ENCODE data around the gene ZNF653.
"Not testable (repeated sequence)": the region's sequence is repeated elsewhere in the genome, so short reads cannot be mapped to it uniquely, and the experiment has no call there.

The ZNF653 gene

DNA sequence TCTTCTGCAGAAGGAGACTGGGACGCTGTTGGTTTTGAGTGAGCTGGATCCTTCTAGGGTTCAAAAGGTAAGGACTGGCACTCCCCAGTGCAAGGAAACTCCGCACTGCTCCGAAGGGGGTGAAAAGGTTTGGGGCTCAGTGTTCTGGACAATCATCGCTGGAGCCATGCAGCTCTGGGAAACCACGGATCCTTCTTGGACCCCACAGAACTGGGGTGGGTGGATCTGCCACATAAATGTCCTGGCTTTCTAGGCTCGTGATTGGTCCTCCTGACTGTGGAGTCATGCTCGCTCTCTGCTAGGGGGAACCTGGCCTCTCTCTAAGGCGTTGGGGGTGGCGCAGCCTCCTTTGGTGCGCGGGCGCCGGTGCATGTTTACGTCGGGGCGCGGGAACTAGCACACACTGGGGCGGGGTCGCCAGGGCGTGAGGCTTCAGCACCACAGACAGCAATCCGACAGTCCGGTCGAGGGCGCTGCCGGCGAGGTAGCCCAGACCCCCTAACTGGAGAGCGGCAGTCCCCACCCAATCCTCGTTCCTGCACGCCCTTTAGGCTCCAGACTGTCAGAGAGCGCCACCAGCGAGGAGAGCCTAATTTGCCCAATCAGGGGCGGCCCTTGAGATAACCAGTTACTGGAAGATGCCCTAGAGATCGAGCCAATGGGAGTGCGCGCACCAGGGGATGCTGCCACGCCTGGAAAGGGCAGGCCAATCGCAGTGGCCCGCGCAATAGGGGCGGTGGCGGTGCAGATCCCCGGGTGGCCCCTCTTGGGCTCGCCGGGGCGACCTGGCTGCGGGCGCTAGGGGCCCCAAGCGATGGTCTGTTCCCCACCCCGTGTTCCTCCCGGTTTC is 23.9 kb downstream of the ZNF653 start:
- in situ Hi-C loops (cut with MboI; ENCODE audit: low sequenced_read_pairs), result no loop called here

DNA sequence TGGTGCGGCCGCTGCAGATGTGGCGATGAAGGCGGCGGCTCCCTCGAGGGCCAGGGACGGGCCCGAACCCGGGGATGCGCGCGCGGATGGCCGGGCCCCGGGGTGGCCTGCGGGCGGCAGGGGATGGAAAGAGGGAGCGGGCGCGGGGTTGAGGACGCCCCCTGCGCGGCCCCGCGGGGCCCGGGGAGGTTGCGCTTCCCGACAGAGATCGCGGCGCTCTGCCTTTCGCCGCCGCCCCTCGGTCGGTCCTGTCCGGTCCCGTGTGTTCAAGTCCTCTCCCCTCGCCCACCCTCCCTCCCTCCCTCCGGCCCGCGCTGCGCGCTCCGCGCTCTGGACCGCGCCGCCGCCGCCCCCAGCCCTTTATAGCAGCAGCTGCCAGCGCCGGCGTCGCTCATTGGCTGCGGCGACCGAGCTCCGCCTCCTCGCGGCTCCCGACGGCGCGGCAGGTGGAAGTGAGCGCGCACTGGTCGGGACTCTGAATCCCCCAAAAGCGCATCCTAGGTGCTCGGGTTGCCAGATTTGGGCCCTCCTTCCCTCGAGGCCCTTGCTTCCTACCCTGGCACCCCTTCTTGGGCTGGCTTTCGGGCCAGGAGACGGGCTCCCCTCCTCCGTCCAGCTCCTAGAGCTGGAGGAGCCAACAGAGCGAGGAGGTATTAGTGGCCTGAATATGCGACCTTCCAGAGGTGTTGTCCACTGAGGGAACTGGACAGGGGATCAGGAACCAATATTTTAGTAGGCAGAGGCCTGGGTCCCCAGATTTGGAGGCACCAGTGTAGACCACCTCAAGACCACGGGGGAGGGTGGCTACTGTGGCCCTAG is 24.7 kb downstream of the ZNF653 start, which contains the start of gene ELAVL3:
Gene ELAVL3 (minus strand): TSS at position 332 of the 819 bp plus-strand sequence. CDS start 438 bp downstream, outside the sequence.
- in situ Hi-C loops (cut with MboI; ENCODE audit: low sequenced_read_pairs), result no loop called here

DNA sequence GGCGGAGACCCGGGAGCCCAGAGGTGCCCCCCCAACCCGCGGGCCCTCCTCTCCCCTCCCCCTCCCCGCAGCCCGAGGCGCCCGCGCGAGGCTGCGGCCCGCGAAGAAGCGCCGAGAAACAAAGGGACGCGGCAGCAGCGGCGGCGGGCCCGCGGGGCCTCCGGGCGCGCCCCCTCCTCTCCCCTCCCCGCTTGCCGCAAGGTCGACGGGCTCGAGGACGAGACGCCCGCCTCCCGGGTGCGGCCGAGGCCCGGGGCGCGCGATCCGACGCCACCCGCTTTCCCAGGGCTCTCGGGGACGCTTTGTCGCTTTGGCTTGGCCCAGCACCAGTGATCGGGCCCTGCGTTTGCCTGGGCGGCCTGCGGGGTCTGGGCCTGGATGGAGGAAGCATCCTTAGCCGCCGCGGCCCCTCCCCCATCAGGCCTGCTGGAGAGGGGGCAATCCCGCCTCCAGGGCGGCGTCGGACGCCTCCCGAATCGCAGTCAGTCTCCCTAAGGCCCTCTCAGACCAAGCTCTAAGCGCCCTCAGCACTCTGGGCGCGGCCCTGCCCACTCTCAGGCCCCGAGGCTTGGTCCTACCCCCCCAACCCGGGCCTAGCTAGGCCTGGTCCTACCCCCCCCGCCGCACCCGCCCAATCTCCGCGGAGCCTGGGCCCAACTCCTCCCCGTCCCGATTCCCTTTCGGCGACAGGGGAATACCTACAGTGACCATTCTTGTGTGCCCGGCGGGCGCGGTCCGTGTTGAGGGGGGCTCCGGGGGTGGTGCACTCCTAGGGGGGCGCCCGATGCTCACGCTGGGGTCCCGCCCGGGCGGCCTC is 25.5 kb downstream of the ZNF653 start:
- in situ Hi-C loops (cut with MboI; ENCODE audit: low sequenced_read_pairs), result no loop called here

DNA sequence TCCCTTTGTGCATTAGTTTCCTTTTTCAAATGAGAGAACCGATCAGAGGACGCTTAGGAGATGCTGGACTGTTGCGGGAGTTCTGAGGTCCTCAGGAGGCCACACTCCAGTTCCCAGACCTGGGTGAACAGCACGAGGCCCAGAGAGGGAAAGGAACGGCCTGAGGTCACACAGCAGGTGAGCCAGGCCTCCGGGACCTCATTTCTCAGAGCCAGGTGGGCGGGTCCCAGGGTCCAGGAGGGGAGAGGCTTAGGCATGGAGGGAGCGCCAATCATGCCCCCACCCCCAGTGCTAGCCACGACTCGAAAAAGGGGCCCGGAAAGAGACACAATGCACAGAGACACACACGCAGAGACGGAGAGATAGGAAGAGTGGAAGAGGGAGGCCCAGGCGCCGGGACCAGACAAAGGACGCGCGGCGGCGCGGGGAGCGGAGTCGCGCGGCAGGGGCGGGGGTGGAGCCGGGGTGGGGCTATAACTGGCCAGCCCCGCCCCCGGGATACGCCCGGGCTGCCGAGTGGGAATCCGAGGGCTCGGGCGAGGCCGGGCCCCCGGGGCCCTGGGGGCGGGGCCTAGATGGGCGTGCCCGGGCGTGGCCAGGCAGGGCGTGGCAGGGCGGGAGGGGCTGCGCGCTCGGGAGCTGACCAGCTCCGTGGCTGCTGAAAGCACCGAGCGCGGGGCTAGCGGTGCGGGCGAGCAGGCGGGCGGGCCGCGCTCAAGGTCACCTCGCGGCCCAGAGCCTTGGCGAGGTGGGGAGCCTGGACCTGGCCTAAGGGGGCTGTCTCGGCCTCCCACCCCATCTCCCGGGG is 26.3 kb downstream of the ZNF653 start:
- in situ Hi-C loops (cut with MboI; ENCODE audit: low sequenced_read_pairs), result no loop called here

DNA sequence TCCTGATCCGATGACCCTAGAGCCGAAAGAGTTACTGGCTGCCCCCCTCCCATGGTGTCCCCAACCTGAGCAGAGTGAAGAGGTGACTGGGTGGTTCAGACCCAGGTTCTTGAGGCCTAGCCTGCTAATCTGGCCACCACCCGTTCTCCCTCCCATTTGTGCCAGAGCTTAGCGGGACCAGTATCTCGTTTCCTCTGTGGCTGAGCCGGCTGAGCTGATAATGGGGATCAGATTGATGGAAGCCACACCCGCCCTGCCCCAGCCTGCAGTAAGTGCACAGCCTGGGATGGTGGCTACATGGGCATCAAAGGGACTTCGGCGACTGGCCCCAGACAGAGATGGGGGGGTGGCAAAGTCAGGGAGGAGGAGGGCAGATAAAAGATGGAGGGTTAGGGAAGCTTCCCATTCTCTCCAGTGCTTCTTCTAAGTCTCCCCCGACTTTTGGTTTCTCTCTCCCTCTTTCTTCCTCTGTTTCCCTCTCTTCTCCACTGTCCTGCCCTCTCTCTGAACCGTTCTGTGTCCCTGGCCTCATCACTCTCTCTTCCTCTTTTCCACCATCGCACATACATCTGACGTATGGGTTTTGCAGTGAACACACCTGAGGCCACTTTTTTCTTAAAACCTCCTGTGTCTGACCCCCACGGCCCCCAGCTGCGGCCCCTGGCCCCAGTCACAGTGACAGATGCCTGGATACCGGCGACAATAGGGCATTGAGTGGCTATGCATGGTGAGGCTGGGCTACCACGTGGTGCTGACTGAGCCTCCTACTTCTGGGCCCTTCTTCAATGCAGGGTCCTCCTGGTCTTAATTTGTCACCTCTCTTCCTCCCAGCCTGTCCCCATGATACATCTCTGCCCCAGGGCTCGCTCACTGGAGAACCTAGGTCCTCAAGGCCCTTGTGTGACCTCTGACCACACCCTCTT is 27.2 kb downstream of the ZNF653 start:
- in situ Hi-C loops (cut with MboI; ENCODE audit: low sequenced_read_pairs), result no loop called here

DNA sequence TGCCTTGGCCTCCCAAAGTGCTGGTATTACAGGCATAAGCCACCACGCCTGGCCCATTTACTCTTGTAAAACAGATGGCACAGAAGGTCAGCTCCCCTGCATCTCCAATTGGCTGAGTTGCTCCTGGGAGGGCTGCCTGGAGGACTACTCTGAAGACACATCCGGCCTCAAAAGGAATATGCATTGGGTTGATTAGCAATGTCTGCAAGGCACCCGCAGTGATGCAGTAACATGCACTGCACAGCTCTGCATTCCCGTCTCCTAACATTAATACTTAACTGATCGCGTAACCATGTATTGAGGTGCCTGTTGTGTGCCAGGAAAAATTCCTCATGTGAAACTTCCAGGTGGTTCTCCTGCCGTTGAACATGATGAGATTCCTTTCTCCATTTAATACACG is 29.8 kb downstream of the ZNF653 start:
- in situ Hi-C loops (cut with MboI; ENCODE audit: low sequenced_read_pairs), result no loop called here

DNA sequence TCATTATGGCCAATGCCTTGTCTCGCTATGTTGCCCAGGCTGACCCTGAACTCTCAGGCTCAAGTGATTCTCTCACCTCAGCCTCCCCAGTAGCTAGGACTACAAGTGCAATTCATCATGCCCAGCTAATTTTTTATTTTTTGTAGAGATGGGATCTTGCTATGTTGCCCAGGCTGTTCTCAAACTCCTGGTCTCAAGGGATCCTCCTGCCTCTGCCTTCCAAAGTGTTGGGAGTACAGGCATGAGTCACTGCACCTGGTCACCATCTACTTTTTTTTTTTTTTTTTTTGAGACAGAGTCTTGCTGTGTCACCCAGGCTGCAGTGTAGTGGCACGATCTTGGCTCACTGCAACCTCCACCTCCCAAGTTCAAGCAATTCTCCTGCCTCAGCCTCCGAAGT is 30.3 kb downstream of the ZNF653 start:
- in situ Hi-C loops (cut with MboI; ENCODE audit: low sequenced_read_pairs), result not testable (repeated sequence)

DNA sequence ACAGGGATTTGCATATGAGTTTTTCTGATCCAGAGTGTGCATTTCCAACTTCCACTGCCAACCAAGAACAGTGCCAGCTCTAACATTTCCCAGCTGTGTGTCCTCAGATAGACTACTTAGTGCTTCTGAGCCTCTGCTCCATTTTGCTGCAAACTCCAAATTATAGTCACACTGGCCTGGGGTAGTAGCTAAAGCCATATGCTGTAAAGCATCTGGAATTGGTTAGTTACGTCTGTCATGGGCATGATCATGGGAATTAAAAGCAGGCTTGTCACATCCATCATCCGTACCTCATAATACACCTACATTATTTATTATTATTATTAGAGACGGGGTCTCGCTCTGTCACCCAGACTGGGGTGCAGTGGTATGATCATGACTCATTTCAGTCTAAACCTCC is 31.9 kb downstream of the ZNF653 start:
- in situ Hi-C loops (cut with MboI; ENCODE audit: low sequenced_read_pairs), result no loop called here

DNA sequence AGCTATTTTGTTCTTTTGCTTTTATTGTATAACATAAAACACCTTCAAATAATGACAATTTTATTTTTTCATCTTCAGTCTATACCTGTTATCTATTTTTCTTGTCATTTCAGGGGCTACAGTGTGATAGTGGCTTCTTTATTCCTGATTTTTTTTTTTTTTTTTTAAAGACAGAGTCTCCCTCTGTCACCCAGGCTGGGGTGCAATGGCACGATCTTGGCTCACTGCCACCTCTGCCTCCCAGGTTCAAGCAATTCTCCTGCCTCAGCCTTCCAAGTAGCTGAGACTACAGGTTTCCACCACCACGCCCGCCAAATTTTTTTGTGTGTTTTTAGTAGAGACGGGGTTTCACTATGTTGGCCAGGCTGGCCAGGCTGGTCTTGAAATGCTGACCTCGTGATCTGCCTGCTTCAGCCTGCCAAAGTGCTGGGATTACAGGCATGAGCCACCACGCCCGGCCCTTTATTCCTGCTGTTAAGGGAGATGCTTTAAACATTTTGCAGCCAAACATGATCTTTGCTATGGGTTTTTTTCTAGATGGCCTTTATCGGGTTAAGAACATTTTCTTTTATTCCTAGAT is 37.3 kb downstream of the ZNF653 start:
- in situ Hi-C loops (cut with MboI; ENCODE audit: low sequenced_read_pairs), result not testable (repeated sequence)

DNA sequence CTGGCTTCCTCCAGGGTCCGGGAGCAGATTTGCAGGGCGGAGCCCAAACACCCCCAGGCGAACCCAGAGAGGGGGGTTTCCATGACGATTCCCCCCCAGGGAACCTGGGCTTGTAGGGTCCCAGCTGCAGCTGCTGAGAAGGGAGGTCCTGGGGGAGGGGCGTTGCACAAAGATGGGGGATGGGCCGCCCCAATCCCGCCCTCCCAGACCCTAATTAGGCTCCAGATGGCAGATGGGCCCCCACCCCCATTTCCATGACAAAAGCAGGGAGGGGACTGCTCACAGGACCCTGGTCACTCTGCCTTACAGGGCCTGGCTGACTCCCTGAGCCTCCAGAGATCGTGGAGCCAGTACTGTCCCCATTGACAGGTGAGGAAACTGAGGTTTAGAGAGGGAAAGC is 40.0 kb downstream of the ZNF653 start:
- in situ Hi-C loops (cut with MboI; ENCODE audit: low sequenced_read_pairs), result no loop called here

DNA sequence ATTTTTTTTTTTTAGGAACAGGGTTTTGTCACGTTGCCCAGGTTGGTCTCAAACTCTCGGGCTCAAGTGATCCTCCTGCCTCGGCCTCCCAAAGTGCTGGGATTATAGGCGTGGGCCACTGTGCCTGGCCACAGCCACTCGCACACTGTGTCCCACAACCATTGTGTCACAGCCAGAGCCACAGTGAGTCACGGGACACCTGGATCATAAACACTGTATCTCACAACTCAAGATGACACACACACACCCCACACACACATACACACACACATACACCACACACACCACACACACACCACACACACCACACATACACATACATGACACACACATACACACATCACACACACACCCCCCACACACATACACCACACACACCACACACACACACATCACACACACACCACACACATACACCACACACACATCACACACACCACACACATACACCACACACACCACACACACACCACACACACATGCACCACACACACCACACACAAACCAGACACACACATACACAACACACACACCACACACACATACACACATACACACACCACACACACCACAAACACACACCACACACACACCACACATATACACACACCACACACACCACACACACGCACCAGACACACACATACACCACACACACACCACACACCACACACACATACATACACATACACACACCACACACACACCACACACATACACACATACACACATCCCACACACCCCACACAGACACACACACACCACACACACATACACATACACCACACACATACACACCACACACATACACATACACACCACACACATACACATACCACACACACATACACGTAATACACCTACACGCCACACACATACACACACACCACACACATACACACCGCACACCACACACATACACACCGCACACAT is 41.0 kb downstream of the ZNF653 start:
- in situ Hi-C loops (cut with MboI; ENCODE audit: low sequenced_read_pairs), result no loop called here

DNA sequence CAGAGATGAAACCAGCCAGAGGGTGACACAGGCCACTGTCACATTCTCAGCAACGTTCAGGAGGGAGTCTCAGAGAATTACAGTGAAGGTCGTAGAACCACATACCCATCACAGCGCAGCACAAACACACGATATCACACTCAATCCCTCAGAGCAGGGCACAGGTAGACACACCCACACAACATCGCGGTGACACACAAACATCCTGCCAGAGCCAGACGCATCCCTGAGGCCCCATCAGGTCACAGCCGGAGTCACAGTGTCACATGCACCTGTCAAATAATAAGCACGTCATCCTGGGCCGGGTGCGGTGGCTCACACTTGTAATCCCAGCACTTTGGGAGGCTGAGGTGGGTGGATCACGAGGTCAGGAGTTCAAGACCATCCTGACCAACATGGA is 42.2 kb downstream of the ZNF653 start:
- in situ Hi-C loops (cut with MboI; ENCODE audit: low sequenced_read_pairs), result no loop called here

DNA sequence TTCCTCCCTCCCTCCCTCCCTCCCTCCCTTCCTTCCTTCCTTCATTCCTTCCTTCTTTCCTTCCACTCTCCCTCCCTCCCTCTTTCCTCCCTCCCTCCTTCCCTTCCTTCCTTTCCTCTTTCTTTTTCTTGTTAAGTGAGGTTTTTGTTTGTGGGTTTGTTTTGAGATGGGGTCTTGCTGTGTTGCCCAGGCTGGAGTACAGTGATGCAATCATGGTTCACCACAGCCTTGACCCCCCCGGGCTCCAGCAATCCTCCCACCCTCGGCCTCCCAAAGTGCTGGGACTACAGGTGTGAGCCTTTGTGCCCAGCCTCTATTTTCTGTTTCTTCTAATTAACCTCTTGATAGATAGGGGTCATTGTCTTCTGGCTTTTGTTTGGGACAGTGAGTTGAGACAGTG is 44.2 kb downstream of the ZNF653 start:
- in situ Hi-C loops (cut with MboI; ENCODE audit: low sequenced_read_pairs), result no loop called here

DNA sequence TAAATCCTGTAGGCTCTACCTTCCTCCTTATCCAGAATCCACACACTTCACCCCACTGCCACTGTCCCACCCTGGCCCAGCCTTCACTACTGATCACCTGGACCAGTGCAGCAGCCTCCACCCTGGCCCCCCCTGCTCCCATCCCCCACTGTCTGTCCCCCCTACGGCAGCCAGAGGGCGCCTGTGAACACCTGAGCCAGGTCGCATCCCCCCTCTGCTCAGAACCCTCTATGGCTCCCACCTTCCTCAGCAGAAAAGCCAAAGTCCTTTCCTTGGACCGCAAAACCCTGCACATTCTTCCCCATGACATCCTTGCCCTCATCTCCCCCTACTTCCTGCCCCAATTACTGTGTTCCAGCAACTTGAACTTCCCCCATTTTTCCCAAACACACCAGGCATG is 45.4 kb downstream of the ZNF653 start:
- in situ Hi-C loops (cut with MboI; ENCODE audit: low sequenced_read_pairs), result no loop called here

DNA sequence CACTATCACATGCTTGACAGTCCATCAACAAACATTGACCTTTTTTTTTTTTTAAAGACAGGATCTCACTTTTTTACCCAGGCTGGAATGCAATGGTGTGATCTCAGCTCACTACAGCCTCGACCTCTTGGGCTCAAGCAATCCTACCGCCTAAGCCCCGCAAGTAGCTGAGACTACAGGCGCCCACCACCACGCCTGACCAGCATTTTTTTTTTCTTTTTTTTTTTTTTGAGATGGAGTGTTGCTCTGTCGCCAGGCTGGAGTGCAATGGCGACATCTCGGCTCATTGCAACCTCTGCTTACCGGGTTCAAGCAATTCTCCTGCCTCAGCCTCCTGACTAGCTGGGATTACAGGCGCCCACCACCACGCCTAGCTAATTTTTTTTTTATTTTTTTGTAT is 46.7 kb downstream of the ZNF653 start:
- in situ Hi-C loops (cut with MboI; ENCODE audit: low sequenced_read_pairs), result not testable (repeated sequence)

DNA sequence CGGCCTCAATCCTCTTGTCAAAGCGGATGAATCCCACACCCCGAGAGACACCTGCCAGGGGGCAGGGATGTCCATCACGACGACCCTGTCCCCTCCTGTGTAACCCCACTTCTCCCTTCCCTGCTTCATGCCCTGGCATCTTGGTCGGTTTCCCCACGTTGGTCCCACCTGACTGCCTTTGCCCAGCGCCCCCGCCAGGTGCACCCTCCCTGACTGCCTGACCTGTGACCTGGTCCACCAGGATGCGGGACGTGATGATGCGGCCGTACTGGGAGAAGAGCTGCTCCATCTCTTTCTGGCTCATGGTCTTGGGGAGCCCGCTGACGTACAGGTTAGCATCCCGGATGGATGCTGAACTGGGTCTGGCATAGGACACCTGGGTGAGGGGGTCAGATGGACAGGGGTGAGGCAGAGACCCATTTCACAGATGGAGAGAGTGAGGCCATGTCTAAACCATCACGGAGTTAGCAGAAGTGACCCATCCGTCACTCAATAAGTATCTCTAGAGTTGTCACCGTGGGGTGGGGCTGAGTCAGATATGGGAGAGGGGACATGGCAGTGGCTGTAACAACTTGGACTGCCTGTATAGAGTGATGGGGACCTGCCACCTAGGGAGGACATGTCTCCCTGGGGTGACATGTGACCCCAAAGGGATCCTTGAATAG is 47.3 kb downstream of the ZNF653 start:
- in situ Hi-C loops (cut with MboI; ENCODE audit: low sequenced_read_pairs), result no loop called here

DNA sequence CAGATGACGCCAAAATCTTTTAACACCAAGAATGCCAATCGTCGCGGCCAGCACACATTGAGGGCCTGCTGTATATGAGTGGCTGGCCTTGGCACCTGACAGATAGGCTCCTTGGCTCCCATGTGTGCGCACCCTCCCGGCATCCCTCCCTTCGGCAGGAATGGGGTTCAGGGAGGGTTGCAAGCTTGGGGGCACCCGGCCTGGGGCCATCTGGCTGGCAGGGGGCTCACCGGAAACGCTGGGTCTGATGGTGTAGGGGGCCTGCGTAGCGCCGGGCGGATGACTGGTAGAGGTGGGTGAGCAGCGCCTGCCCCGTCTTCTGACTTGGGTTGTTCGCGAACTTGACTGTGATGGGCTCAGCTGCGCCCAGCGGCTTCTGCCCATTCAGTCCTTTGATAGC is 47.8 kb downstream of the ZNF653 start:
- in situ Hi-C loops (cut with MboI; ENCODE audit: low sequenced_read_pairs), result no loop called here

Data from HL-60/S4 treated with phorbol 12-myristate 13-acetate at 8.2 ng/mL for 4 days and 3 days (cell line).